ENCODE results near the gene NUAK2.

The NUAK2 gene

DNA sequence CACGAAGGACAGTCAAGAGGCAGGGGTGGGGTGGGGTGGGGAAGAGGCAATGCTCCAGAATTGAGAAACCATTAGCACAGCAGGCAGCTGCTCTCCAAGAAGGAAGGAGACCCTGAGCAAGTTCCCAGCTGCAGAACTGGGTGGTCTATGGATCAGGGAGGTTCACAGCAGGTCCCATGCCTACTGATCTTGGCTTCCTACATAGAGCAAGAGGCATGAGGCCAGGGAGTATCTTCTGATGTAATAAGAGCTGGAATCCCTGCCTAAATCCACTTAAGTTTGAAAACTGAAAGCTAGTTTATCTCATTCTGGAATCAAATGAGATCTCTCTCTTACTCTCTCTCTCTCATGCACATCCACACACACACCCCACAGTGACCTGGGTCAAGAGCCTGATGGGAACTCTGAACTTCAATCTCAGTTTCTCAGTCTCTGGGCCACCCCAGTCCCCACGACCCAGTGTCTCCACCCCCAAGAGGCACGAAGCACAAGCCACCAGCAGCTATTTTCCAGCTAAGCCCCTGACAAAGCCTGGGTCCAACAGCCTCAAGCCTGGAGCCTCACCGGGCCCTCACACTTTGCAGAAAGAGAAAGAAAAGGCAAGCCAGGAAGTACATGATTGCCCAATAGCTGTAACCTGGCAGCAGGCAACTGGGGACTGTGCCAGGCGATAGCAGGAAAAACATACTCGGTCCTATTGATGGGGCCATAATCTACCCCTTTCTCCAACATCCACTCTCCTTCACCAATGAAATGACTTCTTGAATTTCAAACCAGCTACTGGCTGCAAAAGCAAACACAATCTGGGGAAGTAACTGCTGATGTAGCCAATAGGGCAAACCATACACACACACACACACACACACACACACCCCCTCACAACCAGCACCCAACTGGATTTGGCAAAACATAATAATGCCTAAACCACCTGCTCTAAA lies 2.2 kb downstream of the NUAK2 start:
- TF ChIP-seq FOXP2 (optimal IDR thresholded peaks at IDR 0.05; ENCODE audit: borderline replicate concordance, extremely low read depth, extremely low read length, insufficient read depth) (no peak), SIN3A (IDR thresholded peaks at IDR 0.05; ENCODE audit: borderline replicate concordance, insufficient read depth, low read length) (no peak), TAF1 (IDR thresholded peaks at IDR 0.05; ENCODE audit: borderline replicate concordance, insufficient read depth, low read length) (no peak), POLR2AphosphoS5 (IDR thresholded peaks at IDR 0.05; ENCODE audit: low read depth, low read length) (no peak)
- TF ChIP-seq, protein P1, sequence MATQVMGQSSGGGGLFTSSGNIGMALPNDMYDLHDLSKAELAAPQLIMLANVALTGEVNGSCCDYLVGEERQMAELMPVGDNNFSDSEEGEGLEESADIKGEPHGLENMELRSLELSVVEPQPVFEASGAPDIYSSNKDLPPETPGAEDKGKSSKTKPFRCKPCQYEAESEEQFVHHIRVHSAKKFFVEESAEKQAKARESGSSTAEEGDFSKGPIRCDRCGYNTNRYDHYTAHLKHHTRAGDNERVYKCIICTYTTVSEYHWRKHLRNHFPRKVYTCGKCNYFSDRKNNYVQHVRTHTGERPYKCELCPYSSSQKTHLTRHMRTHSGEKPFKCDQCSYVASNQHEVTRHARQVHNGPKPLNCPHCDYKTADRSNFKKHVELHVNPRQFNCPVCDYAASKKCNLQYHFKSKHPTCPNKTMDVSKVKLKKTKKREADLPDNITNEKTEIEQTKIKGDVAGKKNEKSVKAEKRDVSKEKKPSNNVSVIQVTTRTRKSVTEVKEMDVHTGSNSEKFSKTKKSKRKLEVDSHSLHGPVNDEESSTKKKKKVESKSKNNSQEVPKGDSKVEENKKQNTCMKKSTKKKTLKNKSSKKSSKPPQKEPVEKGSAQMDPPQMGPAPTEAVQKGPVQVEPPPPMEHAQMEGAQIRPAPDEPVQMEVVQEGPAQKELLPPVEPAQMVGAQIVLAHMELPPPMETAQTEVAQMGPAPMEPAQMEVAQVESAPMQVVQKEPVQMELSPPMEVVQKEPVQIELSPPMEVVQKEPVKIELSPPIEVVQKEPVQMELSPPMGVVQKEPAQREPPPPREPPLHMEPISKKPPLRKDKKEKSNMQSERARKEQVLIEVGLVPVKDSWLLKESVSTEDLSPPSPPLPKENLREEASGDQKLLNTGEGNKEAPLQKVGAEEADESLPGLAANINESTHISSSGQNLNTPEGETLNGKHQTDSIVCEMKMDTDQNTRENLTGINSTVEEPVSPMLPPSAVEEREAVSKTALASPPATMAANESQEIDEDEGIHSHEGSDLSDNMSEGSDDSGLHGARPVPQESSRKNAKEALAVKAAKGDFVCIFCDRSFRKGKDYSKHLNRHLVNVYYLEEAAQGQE (IDR thresholded peaks at IDR 0.05; ENCODE audit: insufficient read depth in 1 of 2, low read depth in 2 of 2, low read length in 2 of 2), result no peak

DNA sequence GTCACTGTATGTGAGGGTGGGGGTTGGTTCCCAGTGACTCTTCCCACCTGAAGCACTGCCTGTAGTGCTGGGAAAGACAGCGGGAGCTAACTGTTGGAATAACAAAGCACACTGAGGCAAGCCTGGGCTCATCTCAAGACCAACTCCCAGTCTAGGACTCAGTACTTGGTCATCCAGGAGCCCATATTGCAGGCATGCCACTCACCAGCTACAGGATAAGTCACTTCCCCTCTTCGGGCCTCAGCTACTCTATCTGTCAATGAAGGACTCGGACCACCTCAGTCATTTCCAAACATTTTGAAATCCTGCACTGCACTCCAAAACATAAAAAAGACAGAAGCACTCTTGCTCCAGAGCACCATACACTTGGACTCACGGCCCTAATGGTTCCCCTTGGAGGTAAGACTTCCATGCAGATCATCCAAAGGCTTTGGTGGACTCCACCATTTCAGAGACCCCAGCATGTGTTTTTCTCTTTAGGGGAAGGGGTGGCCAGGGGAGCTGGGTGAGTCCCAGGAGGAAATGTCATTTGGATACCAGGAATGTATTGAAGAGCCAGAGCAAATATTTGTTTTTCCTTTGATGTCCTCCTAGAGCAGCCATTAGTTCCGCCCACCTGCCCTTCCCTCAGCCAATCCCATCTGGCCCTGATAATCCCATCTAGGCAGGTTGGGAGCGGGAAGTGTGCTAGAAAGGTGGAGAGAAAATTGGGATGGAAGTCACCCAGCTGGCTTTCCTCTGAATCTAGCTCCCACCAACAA lies 3.1 kb downstream of the NUAK2 start:
- TF ChIP-seq, protein P1 (IDR thresholded peaks at IDR 0.05; ENCODE audit: insufficient read depth in 1 of 2, low read depth in 2 of 2, low read length in 2 of 2), result no peak
- no peak for TF ChIP-seq POLR2AphosphoS5 (IDR thresholded peaks at IDR 0.05; ENCODE audit: low read depth, low read length)
- TF ChIP-seq SIN3A (IDR thresholded peaks at IDR 0.05; ENCODE audit: borderline replicate concordance, insufficient read depth, low read length), result no peak
- no peak for TF ChIP-seq FOXP2 (optimal IDR thresholded peaks at IDR 0.05; ENCODE audit: borderline replicate concordance, extremely low read depth, extremely low read length, insufficient read depth)
- no peak for TF ChIP-seq TAF1 (IDR thresholded peaks at IDR 0.05; ENCODE audit: borderline replicate concordance, insufficient read depth, low read length)

DNA sequence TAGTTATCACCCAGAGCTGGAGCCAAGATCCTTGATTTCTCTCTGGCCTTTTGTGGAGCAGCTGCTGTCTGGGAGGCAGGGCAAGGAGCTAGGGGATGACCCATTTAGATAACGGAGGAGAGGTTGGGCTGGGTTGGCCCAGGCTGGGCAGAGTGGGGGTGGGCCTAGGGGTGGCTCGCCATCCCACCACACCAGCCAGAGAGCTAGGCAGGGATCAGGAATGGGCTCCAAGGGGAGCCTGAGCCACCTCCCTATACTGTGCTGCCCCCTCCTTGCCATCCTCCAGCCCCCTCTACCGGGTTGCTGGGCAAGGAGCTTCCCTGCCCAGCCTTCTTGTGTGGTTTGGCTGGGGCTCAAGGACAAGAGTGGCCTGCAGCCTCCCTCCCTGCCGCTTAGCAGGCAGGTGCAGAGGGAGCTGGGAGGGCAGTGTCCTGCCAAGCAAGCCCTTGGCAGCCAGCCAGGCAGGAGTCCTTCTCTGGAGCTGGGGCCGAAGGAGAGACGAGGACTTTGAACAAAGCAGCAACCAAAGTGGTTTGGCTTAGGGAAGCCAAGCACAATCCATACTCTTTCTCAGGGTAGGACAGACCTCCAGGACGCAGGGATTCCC lies 4.1 kb downstream of the NUAK2 start:
- TF ChIP-seq TAF1 (IDR thresholded peaks at IDR 0.05; ENCODE audit: borderline replicate concordance, insufficient read depth, low read length), result no peak
- no peak for TF ChIP-seq FOXP2 (optimal IDR thresholded peaks at IDR 0.05; ENCODE audit: borderline replicate concordance, extremely low read depth, extremely low read length, insufficient read depth)
- TF ChIP-seq, protein P1 (IDR thresholded peaks at IDR 0.05; ENCODE audit: insufficient read depth in 1 of 2, low read depth in 2 of 2, low read length in 2 of 2), result no peak
- TF ChIP-seq POLR2AphosphoS5 (IDR thresholded peaks at IDR 0.05; ENCODE audit: low read depth, low read length), result no peak
- no peak for TF ChIP-seq SIN3A (IDR thresholded peaks at IDR 0.05; ENCODE audit: borderline replicate concordance, insufficient read depth, low read length)

DNA sequence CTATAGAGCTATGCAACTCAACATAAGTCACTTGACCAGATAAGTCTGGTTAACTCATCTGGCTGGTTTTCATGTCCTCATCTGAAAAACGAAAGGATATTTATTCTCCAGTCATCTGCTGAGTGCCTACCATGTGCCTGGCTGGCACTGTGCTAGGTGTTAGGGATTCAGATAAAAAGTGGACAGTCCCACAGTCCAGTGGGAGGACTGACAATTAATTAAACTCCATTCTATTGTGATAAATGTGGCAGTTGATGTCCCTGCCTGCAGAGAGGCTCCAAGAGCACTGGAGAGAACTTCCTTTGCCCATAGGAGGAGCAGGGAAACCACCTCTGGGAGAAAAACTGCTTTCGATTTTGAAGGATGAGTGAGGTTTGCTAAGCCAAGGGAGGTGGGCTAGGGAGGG lies 5.4 kb downstream of the NUAK2 start:
- TF ChIP-seq FOXP2 (optimal IDR thresholded peaks at IDR 0.05; ENCODE audit: borderline replicate concordance, extremely low read depth, extremely low read length, insufficient read depth) (no peak), POLR2AphosphoS5 (IDR thresholded peaks at IDR 0.05; ENCODE audit: low read depth, low read length) (no peak), SIN3A (IDR thresholded peaks at IDR 0.05; ENCODE audit: borderline replicate concordance, insufficient read depth, low read length) (no peak), TAF1 (IDR thresholded peaks at IDR 0.05; ENCODE audit: borderline replicate concordance, insufficient read depth, low read length) (no peak)
- TF ChIP-seq, protein P1 (IDR thresholded peaks at IDR 0.05; ENCODE audit: insufficient read depth in 1 of 2, low read depth in 2 of 2, low read length in 2 of 2), result no peak
